Erythroblast (primary cell): ENCODE results near the gene TPRKB.

Source experiments
- GATA1 ChIP-seq: IDR thresholded peaks from 2 replicates; pipeline ENCODE4 v1.6.1; 2011; ENCODE audit warnings: low read depth, mild to moderate bottlenecking, control low read depth, low read length, moderate library complexity
- POLR2A ChIP-seq: IDR thresholded peaks from 2 replicates; pipeline ENCODE4 v1.6.1; 2011; ENCODE audit warnings: mild to moderate bottlenecking, low read length

DNA sequence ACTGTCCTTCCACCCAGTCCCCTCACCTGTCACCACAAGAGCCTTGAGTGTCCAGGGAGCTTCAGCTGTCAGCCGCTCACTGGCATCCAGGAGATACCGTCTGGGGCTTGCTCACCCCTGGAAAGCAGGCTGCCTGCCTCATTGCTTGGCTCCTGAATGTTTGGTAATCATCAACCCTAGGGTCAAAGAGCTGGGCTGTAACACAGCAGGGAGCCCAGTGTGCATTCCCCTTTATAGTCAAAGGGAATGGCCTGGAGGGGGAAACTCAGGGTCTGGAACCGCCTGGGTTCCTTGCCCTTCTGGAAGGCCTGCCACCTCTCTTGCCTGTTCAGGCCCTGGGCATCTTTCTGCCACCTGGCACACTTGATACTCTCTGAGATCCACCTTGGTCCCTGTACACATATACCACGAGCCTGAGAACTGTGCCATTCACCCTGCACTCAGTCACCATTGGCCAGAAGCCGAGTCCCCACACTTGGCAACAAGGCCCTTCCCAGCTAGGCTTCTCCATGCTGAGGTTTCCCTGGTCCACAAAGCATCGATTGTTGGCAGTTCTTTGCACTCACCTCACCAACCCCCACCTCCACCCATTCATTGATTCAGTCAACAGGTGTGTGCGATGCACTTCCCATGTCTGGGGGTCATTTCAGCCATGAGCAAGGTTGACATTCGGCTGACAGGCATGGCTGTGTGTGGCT, 35.0 kb downstream of the TPRKB start:
- no peak for TF ChIP-seq POLR2A
- no peak for TF ChIP-seq GATA1
